KOPT-K1 (cell line): ENCODE results near the gene PTPN3.

ENCODE experiments used
- H3K27ac ChIP-seq: fragments of 200-600 bp; sonication (generic); 2 replicates; pipeline ENCODE4 v1.5.1; 2016; ENCODE audit warnings: antibody characterized with exemption, mild to moderate bottlenecking, low read depth, low read length; ENCODE audit not compliant: poor library complexity, severe bottlenecking
- H3K36me3 ChIP-seq: fragments of 200-600 bp; sonication (generic); 2 replicates; pipeline ENCODE4 v1.5.1; 2017; ENCODE audit warnings: antibody characterized with exemption, mild to moderate bottlenecking, low read length, moderate library complexity; ENCODE audit not compliant: insufficient read depth
- H3K9me3 ChIP-seq: fragments of 200-600 bp; sonication (generic); 2 replicates; pipeline ENCODE4 v1.5.1; 2017; ENCODE audit warnings: antibody characterized with exemption, low read length, mild to moderate bottlenecking; ENCODE audit not compliant: insufficient read depth, poor library complexity, severe bottlenecking

Gene PTPN3

GRCh38 chr9:109455391-109455790 is 42.7 kb downstream of the PTPN3 start:
- H3K27ac ChIP-seq, result peak overlapping the region; percentile 89
- H3K9me3 ChIP-seq, result no peaks in the 10 kb centered on the region
- no peaks in the 10 kb centered on the region for H3K36me3 ChIP-seq

- Histone ChIP-seq H3K36me3 (no peaks in the 10 kb centered on the region), H3K9me3 (no peaks in the 10 kb centered on the region), H3K27ac (no peak overlapping the region)
These were observed 43.4 kb downstream of the PTPN3 start for GRCh38 chr9:109454601-109455155.

- Histone ChIP-seq H3K27ac (no peak overlapping the region), H3K9me3 (no peaks in the 10 kb centered on the region), H3K36me3 (no peaks in the 10 kb centered on the region)
These were observed 44.1 kb downstream of the PTPN3 start for GRCh38 chr9:109454041-109454440.

DNA sequence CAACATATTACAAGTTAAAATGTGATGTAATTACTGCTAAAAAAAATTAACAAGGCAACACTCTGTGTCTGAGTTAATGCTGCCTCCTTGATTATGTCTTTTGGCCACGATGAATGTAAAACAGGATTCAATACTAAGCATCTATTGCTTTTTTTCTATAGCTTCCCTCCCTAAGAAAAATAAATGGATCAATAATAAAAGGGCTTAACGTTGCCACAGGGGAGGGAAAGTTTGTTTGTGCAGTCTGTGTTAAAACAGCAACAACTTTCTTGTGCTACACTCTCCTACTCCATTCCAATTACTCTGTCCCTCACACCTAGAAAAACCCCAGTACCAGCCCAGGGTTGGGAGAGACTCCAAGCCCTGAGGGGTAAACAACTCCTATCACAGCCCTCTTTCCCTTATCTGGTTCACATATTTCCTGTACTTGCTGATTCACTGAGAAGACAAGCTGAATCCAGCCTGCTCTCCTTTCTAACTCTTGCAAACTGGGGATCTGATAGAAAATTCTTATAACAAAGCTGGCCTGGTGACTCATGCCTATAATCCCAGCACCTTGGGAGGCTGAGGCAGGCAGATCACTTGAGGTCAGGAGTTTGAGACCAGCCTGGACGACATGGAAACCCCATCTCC is 44.8 kb downstream of the PTPN3 start:
- no peaks in the 10 kb centered on the region for H3K9me3 ChIP-seq
- no peaks in the 10 kb centered on the region for H3K36me3 ChIP-seq
- H3K27ac ChIP-seq, result no peak overlapping the region

- no peaks in the 10 kb centered on the region for H3K9me3 ChIP-seq
- H3K36me3 ChIP-seq, result no peaks in the 10 kb centered on the region
- no peak overlapping the region for H3K27ac ChIP-seq
These were observed 45.3 kb downstream of the PTPN3 start for GRCh38 chr9:109452761-109453160.

- no peaks in the 10 kb centered on the region for H3K36me3 ChIP-seq
- H3K27ac ChIP-seq, result no peak overlapping the region
- H3K9me3 ChIP-seq, result no peaks in the 10 kb centered on the region
These were observed 46.6 kb downstream of the PTPN3 start for GRCh38 chr9:109451311-109452025.

DNA sequence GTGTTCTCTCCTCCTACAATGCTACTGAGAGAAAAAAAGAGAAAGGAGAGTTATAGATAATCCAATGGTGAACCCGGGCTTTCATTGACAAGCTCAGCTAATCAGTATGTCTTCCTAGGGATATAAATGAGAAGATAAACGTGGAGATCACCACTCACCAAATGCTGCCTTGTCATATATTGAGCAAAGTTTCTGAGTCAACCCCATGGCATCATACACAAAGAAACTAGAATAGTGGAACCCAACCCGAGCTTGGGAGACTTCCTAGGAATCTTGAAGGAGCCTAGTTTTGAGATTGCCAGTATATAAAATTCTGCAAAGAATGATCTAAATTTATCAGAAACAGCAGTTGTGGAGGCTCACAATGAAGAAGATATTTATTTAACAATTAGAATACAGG is 47.8 kb downstream of the PTPN3 start:
- no peak overlapping the region for H3K27ac ChIP-seq
- no peaks in the 10 kb centered on the region for H3K9me3 ChIP-seq
- H3K36me3 ChIP-seq, result no peaks in the 10 kb centered on the region

- peak overlapping the region; percentile 12 for H3K27ac ChIP-seq
These were observed 48.9 kb downstream of the PTPN3 start for GRCh38 chr9:109449036-109449798.

GRCh38 chr9:109448223-109448622 is 49.9 kb downstream of the PTPN3 start:
- Histone ChIP-seq H3K27ac (peak overlapping the region; percentile 65), H3K36me3 (no peaks in the 10 kb centered on the region), H3K9me3 (no peaks in the 10 kb centered on the region)

More at GRCh38 chr9:109449036-109449798, 48.9 kb downstream of the PTPN3 start:
- H3K9me3 ChIP-seq, result no peaks in the 10 kb centered on the region
- no peaks in the 10 kb centered on the region for H3K36me3 ChIP-seq

- Histone ChIP-seq H3K9me3 (no peaks in the 10 kb centered on the region), H3K36me3 (no peaks in the 10 kb centered on the region), H3K27ac (peak overlapping the region; percentile 65)
These were observed 50.6 kb downstream of the PTPN3 start for GRCh38 chr9:109447329-109448076.

- Histone ChIP-seq H3K27ac (no peak overlapping the region), H3K9me3 (no peaks in the 10 kb centered on the region), H3K36me3 (no peaks in the 10 kb centered on the region)
These were observed 53.3 kb downstream of the PTPN3 start for GRCh38 chr9:109444771-109445320.

DNA sequence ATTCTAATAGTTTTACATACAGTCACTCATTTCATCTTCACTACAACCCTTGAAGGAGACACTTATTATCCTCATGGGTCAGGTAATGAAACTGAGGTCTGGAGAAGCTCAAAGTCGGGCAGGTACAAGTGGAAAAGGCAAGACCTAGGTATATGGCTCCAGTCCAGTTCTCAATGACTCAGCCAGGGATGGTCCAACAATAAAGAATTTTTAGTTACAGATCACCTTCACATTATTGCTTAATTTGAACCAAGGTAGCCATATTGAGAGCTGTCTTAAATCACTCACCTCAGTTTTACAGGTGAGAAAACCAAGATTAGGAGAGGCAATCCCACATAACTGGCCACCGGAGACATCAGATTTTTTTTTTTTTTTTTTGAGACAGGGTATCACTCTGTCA is 55.4 kb downstream of the PTPN3 start:
- Histone ChIP-seq H3K36me3 (no peaks in the 10 kb centered on the region), H3K9me3 (no peaks in the 10 kb centered on the region), H3K27ac (no peak overlapping the region)

DNA sequence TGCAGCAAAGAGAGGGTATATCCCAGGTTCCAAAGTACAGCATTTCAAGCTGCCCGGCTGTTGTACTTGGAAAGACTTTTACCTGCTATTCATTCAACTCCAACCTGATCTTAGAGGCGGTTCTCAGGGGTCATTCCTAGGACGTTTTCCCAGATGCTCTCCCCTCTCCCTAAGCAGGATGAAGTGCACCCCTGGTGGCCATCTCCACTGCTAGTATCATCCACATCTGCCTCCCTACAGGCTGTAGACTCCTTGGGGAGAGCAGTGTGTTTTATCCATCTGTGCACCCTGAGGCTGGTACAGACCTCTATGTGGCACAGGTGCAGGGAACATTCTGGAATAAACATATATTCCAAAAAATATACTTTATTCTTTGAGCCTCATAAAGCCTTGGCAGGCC is 56.8 kb downstream of the PTPN3 start:
- Histone ChIP-seq H3K36me3 (no peaks in the 10 kb centered on the region), H3K27ac (peak overlapping the region; percentile 43), H3K9me3 (no peaks in the 10 kb centered on the region)

DNA sequence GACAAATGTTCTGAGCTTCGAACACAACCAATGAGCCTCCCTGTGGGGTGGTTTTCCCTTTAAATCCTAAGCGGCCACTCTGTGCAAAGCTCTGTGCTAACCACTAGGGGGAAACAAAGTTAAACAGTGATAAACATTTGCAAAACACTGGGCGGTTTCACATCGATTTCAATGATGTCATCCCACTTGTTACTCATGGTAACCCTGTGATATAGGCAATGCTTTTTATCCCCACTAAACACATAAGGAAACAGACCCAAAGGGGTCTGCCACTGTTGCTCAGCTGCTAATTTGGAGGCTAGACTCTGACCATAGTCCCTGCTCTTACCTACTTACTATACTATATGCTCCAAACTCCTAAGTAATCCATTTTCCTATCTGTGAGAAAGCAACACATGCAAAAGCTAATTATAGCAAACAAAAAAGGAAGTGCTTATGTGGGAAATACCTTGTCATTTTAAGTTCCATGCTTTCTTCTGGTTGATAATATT is 57.3 kb downstream of the PTPN3 start:
- H3K9me3 ChIP-seq, result no peaks in the 10 kb centered on the region
- peak overlapping the region; percentile 43 for H3K27ac ChIP-seq
- no peaks in the 10 kb centered on the region for H3K36me3 ChIP-seq
